Endothelial cell of umbilical vein (primary cell): ENCODE measurements around the gene COL5A1.

Source experiments
- EZH2 ChIP-seq: IDR thresholded peaks from 2 replicates; pipeline ENCODE4 v1.6.1; 2012; ENCODE audit warnings: borderline replicate concordance, low read depth, mild to moderate bottlenecking, moderate library complexity, low read length, inconsistent platforms; ENCODE audit not compliant: severe bottlenecking
- GATA2 ChIP-seq: IDR thresholded peaks from 2 replicates; pipeline ENCODE4 v1.7.0; 2011; ENCODE audit warnings: low read depth, mild to moderate bottlenecking, moderate library complexity, mixed read lengths, low read length; ENCODE audit not compliant: insufficient read length, insufficient read depth
- JUN ChIP-seq: IDR thresholded peaks from 2 replicates; pipeline ENCODE4 v1.6.1; 2011; ENCODE audit warnings: borderline replicate concordance, low read depth; ENCODE audit not compliant: insufficient read length, insufficient read depth
- POLR2A ChIP-seq: IDR thresholded peaks from 2 replicates; pipeline ENCODE4 v1.6.1; 2012; ENCODE audit warnings: low read depth, mild to moderate bottlenecking, control low read depth, low read length
- POLR2AphosphoS5 ChIP-seq: IDR thresholded peaks from 2 replicates; pipeline ENCODE4 v1.6.1; 2012; ENCODE audit warnings: low read depth, mild to moderate bottlenecking, control low read depth, low read length, moderate library complexity; ENCODE audit not compliant: insufficient read depth
- TF ChIP-seq, protein P1 (sequence below), 2 donors: IDR thresholded peaks; 1 replicate in 1 of 2; 2 replicates in 1 of 2; pipeline ENCODE4 v1.5.1; 2011; ENCODE audit warnings: low read length in 2 of 2, mild to moderate bottlenecking in 2 of 2, moderate library complexity in 2 of 2, control low read depth in 1 of 2, inconsistent platforms in 1 of 2, low read depth in 1 of 2; ENCODE audit not compliant: insufficient read depth in 1 of 2; ENCODE audit errors: extremely low read depth in 1 of 2
- TF ChIP-seq, protein P2 (sequence below): IDR thresholded peaks from 2 replicates; pipeline ENCODE4 v1.6.1; 2011; ENCODE audit not compliant: insufficient read depth, insufficient read length

DNA sequence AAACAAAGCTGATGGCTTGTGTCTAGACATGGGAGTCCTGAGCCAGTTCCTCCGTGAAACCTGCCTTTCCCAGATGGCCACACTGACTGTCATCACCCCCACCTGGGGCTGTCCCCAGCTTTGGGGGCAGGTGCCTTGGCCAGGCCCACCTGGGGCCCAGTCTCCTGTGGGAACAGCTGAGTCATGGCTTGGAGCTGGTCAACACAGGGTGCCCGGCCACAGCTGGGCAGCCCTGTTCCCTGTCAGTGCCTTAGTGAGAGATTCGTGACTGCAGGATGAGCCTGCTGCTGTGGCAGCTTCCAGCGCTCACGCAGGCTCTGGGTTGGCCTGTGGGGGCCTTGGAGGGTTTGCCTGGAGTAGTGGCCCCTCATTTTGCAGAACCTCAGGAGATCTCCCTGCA lies 56.5 kb downstream of the COL5A1 start:
- TF ChIP-seq GATA2 (no peak), POLR2AphosphoS5 (no peak), POLR2A (no peak), JUN (no peak), EZH2 (no peak)
- TF ChIP-seq, protein P1, sequence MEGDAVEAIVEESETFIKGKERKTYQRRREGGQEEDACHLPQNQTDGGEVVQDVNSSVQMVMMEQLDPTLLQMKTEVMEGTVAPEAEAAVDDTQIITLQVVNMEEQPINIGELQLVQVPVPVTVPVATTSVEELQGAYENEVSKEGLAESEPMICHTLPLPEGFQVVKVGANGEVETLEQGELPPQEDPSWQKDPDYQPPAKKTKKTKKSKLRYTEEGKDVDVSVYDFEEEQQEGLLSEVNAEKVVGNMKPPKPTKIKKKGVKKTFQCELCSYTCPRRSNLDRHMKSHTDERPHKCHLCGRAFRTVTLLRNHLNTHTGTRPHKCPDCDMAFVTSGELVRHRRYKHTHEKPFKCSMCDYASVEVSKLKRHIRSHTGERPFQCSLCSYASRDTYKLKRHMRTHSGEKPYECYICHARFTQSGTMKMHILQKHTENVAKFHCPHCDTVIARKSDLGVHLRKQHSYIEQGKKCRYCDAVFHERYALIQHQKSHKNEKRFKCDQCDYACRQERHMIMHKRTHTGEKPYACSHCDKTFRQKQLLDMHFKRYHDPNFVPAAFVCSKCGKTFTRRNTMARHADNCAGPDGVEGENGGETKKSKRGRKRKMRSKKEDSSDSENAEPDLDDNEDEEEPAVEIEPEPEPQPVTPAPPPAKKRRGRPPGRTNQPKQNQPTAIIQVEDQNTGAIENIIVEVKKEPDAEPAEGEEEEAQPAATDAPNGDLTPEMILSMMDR (IDR thresholded peaks at IDR 0.05; ENCODE audit: extremely low read depth in 1 of 2, insufficient read depth in 1 of 2, low read depth in 1 of 2, low read length in 2 of 2): no peak
- TF ChIP-seq, protein P2, sequence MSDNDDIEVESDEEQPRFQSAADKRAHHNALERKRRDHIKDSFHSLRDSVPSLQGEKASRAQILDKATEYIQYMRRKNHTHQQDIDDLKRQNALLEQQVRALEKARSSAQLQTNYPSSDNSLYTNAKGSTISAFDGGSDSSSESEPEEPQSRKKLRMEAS: no peak
